Gastroesophageal sphincter (tissue), 3 donors: Measurements from ENCODE around the gene BRS3.

ENCODE experiments used
- EP300 ChIP-seq: sonication (generic); formaldehyde crosslinking; IDR thresholded peaks from one replicate; pipeline ENCODE4 v1.6.1; 2017; ENCODE audit warnings: antibody characterized with exemption, mild to moderate bottlenecking
- POLR2A ChIP-seq, 2 donors: fragments of 450-650 bp; IDR thresholded peaks; one replicate each; pipeline ENCODE4 v1.6.1; 2017; ENCODE audit warnings: antibody characterized with exemption in 2 of 2, mild to moderate bottlenecking in 2 of 2, moderate library complexity in 1 of 2
- POLR2AphosphoS5 ChIP-seq: sonication (generic); formaldehyde crosslinking; IDR thresholded peaks from one replicate; pipeline ENCODE4 v1.6.1; 2017; ENCODE audit warnings: antibody characterized with exemption
- TF ChIP-seq, protein P1 (sequence below), 4 experiments: fragments of 200-600 bp in 2 of 4; fragments of 450-650 bp in 2 of 4; sonication (generic) in 1 of 4; IDR thresholded peaks; one replicate each; pipeline ENCODE4 v1.5.1; 2017 to 2019; ENCODE audit warnings: antibody characterized with exemption in 4 of 4, mild to moderate bottlenecking in 2 of 4, moderate library complexity in 2 of 4

GRCh38 chrX:136473663-136474062, 14.1 kb upstream of the BRS3 start:
- TF ChIP-seq, protein P1, sequence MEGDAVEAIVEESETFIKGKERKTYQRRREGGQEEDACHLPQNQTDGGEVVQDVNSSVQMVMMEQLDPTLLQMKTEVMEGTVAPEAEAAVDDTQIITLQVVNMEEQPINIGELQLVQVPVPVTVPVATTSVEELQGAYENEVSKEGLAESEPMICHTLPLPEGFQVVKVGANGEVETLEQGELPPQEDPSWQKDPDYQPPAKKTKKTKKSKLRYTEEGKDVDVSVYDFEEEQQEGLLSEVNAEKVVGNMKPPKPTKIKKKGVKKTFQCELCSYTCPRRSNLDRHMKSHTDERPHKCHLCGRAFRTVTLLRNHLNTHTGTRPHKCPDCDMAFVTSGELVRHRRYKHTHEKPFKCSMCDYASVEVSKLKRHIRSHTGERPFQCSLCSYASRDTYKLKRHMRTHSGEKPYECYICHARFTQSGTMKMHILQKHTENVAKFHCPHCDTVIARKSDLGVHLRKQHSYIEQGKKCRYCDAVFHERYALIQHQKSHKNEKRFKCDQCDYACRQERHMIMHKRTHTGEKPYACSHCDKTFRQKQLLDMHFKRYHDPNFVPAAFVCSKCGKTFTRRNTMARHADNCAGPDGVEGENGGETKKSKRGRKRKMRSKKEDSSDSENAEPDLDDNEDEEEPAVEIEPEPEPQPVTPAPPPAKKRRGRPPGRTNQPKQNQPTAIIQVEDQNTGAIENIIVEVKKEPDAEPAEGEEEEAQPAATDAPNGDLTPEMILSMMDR (IDR thresholded peaks at IDR 0.05), result no peak
- TF ChIP-seq POLR2A (IDR thresholded peaks at IDR 0.05) (no peak), POLR2AphosphoS5 (no peak), EP300 (no peak)
